DOHH2 (cell line): Measurements from ENCODE around the gene RNF103.

Experiments used
- H3F3A ChIP-seq: fragments of 200-600 bp; sonication (generic), shearing (Covaris generic); 2 replicates; pipeline ENCODE4 v1.6.0; 2016; ENCODE audit warnings: antibody characterized with exemption, mild to moderate bottlenecking; ENCODE audit not compliant: control insufficient read depth, insufficient read depth
- H3K27ac ChIP-seq: fragments of 200-600 bp; sonication (generic); 2 replicates; pipeline ENCODE4 v1.5.1; 2014; ENCODE audit warnings: low read depth, mild to moderate bottlenecking, low read length, moderate library complexity
- H3K27me3 ChIP-seq: fragments of 200-600 bp; sonication (generic); 2 replicates; pipeline ENCODE4 v1.6.1; 2014; ENCODE audit warnings: mild to moderate bottlenecking, low read length, mixed read lengths; ENCODE audit not compliant: control insufficient read depth
- H3K36me3 ChIP-seq: fragments of 200-600 bp; sonication (generic); 2 replicates; pipeline ENCODE4 v1.6.1; 2014; ENCODE audit warnings: mild to moderate bottlenecking, low read length, moderate library complexity, mixed read lengths; ENCODE audit not compliant: control insufficient read depth
- H3K4me1 ChIP-seq: fragments of 200-600 bp; sonication (generic); 2 replicates; pipeline ENCODE4 v1.6.1; 2014; ENCODE audit warnings: mild to moderate bottlenecking, low read length, mixed read lengths; ENCODE audit not compliant: control insufficient read depth
- H3K4me2 ChIP-seq: fragments of 200-600 bp; sonication (generic); 2 replicates; pipeline ENCODE4 v1.6.0; 2014; ENCODE audit warnings: mild to moderate bottlenecking, low read length, moderate library complexity
- H3K4me3 ChIP-seq: fragments of 200-600 bp; sonication (generic); 2 replicates; pipeline ENCODE4 v1.5.1; 2014; ENCODE audit warnings: mild to moderate bottlenecking, low read length, mixed read lengths
- H3K79me2 ChIP-seq: fragments of 200-600 bp; sonication (generic); 2 replicates; pipeline ENCODE4 v1.6.1; 2014; ENCODE audit warnings: mild to moderate bottlenecking, low read length, mixed read lengths; ENCODE audit not compliant: control insufficient read depth
- H3K9me2 ChIP-seq: fragments of 200-600 bp; sonication (generic); replicated peaks from 2 replicates; pipeline ENCODE4 v1.6.1; 2014; ENCODE audit warnings: mild to moderate bottlenecking, low read length, mixed read lengths; ENCODE audit not compliant: control insufficient read depth
- H3K9me3 ChIP-seq: fragments of 200-600 bp; sonication (generic); 2 replicates; pipeline ENCODE4 v1.6.1; 2014; ENCODE audit warnings: antibody characterized with exemption, low read length, mixed read lengths; ENCODE audit not compliant: control insufficient read depth, insufficient read depth
- H4K20me1 ChIP-seq: fragments of 200-600 bp; sonication (generic); 2 replicates; pipeline ENCODE4 v1.6.0; 2014; ENCODE audit warnings: low read depth, mild to moderate bottlenecking, antibody characterized with exemption, low read length, moderate library complexity; ENCODE audit not compliant: control insufficient read depth, insufficient read depth
- CTCF ChIP-seq: fragments of 200-600 bp; sonication (generic); IDR thresholded peaks from one replicate; pipeline ENCODE4 v1.5.1; 2014; ENCODE audit warnings: antibody characterized with exemption, mild to moderate bottlenecking, low read depth, low read length; ENCODE audit not compliant: poor library complexity, severe bottlenecking
- EZH2phosphoT487 ChIP-seq: fragments of 200-600 bp; sonication (generic); IDR thresholded peaks from 2 replicates; pipeline ENCODE4 v1.6.1; 2017; ENCODE audit warnings: borderline replicate concordance, mild to moderate bottlenecking, antibody characterized with exemption, low read length, moderate library complexity, mixed read lengths

RNF103 gene

DNA sequence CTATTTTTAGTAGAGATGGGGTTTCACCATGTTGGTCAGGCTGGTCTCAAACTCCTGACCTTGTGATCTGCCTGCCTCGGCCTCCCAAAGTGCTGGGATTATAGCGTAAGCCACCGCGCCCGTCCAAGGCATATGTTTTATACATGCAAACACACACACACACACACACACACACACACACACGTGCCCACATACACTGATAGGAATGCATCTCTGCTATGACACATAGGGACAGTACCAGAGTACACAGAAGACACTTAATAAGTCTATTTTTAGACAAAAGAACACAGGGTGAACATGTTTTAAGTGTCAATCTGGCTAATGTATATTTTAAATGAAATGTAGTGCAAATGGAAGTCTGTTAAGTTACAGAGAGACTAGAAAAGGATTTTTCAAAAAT, 10.7 kb upstream of the RNF103 start:
- H3K9me2 ChIP-seq = no peaks in the 10 kb centered on the region

GRCh38 chr2:86633155-86633651, 9.5 kb upstream of the RNF103 start:
- no peaks in the 10 kb centered on the region for H3K9me3 ChIP-seq
- H3K4me2 ChIP-seq = no peak overlapping the region
- TF ChIP-seq EZH2phosphoT487 = no peak
- TF ChIP-seq CTCF = no peak
- no peaks in the 10 kb centered on the region for H3K79me2 ChIP-seq
- H3K4me1 ChIP-seq = no peaks in the 10 kb centered on the region
- no peaks in the 10 kb centered on the region for H3K36me3 ChIP-seq
- no peak overlapping the region for H3K4me3 ChIP-seq
- H3K27me3 ChIP-seq = no peaks in the 10 kb centered on the region
- H3F3A ChIP-seq = no peaks in the 10 kb centered on the region
- no peaks in the 10 kb centered on the region for H4K20me1 ChIP-seq
- H3K27ac ChIP-seq = no peak overlapping the region
- no peaks in the 10 kb centered on the region for H3K9me2 ChIP-seq

More for the DNA sequence above, 10.7 kb upstream of the RNF103 start:
- Histone ChIP-seq H3K79me2 (no peaks in the 10 kb centered on the region), H3K9me3 (no peaks in the 10 kb centered on the region), H3K27me3 (no peaks in the 10 kb centered on the region), H3K36me3 (no peaks in the 10 kb centered on the region), H3K4me3 (no peak overlapping the region), H4K20me1 (no peaks in the 10 kb centered on the region), H3F3A (no peaks in the 10 kb centered on the region), H3K27ac (no peak overlapping the region), H3K4me2 (no peak overlapping the region), H3K4me1 (no peaks in the 10 kb centered on the region)
- no peak for TF ChIP-seq EZH2phosphoT487
- no peak for TF ChIP-seq CTCF

- Histone ChIP-seq H3K79me2 (no peaks in the 10 kb centered on the region), H4K20me1 (no peaks in the 10 kb centered on the region), H3K27ac (no peak overlapping the region), H3K9me2 (no peaks in the 10 kb centered on the region), H3K36me3 (no peaks in the 10 kb centered on the region), H3K4me2 (no peak overlapping the region), H3F3A (no peaks in the 10 kb centered on the region), H3K9me3 (no peaks in the 10 kb centered on the region), H3K4me1 (no peaks in the 10 kb centered on the region), H3K27me3 (no peaks in the 10 kb centered on the region), H3K4me3 (no peak overlapping the region)
- TF ChIP-seq CTCF = no peak
- TF ChIP-seq EZH2phosphoT487 = no peak
Observed at GRCh38 chr2:86632672-86633071, 9.0 kb upstream of the RNF103 start.

DNA sequence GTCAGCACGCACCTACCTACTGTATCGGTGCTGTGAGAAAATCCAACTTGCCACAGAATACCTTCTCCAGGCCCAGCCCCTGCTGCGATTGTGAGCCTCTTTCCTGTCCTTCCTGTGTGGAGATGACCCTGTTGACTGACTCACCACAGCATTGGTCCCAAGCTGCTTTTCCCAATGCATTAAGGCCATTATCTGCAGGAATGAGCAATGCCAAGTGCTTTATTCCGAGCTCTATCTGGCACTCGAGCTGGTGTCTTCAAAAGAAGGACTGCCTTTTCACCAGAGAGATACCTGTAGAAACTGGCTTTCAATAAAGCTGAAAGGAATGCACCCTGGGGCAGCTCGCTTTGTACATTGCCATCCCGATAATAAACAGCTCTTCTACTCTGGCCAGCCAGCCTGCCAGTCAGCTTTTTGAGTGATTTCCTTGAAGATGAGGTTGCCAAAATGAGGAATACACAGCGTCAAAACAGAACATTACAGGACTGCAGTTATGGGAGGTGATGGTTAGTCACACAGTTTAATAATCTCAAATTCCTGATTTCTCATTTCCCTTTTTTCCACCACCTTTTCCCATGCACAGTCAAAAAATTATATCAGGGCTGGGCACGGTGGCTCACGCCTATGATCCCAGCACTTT, 8.3 kb upstream of the RNF103 start:
- Histone ChIP-seq H3K4me1 (no peaks in the 10 kb centered on the region), H3K27ac (no peak overlapping the region), H3K4me2 (no peak overlapping the region), H3K9me2 (no peaks in the 10 kb centered on the region), H3K79me2 (no peaks in the 10 kb centered on the region), H3K4me3 (no peak overlapping the region), H3K9me3 (no peaks in the 10 kb centered on the region), H3K36me3 (no peaks in the 10 kb centered on the region), H3K27me3 (no peaks in the 10 kb centered on the region), H4K20me1 (no peaks in the 10 kb centered on the region), H3F3A (no peaks in the 10 kb centered on the region)
- TF ChIP-seq CTCF (no peak), EZH2phosphoT487 (no peak)
